ENCODE results near the gene RANBP9. TPM values are rescaled to one million over a fixed set of nuclear protein-coding genes. Genes with fewer than 3 reads are reported as not detected.
A peak's percentile ranks its signal among the peaks of the same experiment; 100 is the strongest.

RANBP9 gene
- polyA plus RNA-seq, 3 donors: 1.8 to 26.1 (median 2.0) TPM

DNA sequence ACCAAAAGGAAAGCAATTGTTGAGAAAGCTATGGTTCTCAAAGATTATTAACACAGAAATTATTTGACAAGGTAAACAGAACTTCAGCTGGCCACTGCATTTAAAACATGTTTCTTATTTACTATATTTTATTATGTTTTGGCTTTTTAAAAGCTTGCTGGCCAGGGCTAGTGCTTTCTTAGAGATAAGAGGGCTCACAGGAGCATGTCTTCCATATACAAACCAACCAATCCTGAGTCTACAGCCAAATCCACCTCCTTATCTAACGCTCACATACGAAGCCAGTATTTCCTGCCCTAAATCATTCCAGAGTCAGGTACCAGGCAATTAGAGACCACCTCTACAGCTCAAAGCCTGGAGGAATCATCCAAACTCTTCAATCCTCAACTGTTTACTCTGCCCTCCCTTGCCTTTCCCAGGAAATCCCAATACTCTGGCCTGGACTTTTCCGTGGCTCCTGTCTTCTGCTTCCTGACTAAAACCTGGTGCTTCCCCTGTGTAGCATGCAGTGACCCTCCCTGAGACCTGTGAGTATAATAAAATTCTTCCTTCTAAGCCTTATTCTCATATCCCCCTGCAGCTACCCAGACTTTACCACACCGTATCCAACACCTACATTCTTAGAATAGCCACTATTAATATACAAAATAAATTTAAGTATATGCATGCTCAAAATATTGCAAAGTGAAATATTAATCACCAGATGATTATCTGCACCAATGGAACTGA, 33.2 kb downstream of the RANBP9 start:
- no peak for DNase-seq
- no peak for TF ChIP-seq CTCF (IDR thresholded peaks at IDR 0.05)
- Histone ChIP-seq H3K9me3 (replicated peaks in 1 of 2; ENCODE audit: control insufficient read depth in 1 of 2, insufficient read depth in 1 of 2, low read length in 2 of 2) (peaks cover 0 to 4% of the 10 kb centered on the region in 2 donors), H4K20me1 (ENCODE audit: insufficient read depth, low read length) (peaks cover 78% of the 10 kb centered on the region), H2AFZ (ENCODE audit: insufficient read depth, low read depth, low read length, poor library complexity, severe bottlenecking) (no peak overlapping the region), H3K9ac (ENCODE audit: insufficient read depth, low read length, poor library complexity, severe bottlenecking) (no peak overlapping the region), H3K79me2 (ENCODE audit: insufficient read depth, low read length) (peaks cover 97% of the 10 kb centered on the region), H3K36me3 (replicated peaks in 1 of 2; ENCODE audit: control insufficient read depth in 1 of 2, insufficient read depth in 2 of 2, low read length in 2 of 2) (peaks cover 0 to 16% of the 10 kb centered on the region in 2 donors), H3K4me2 (replicated peaks; ENCODE audit: extremely low read depth, low read length, poor library complexity, severe bottlenecking) (no peak overlapping the region), H3K4me1 (ENCODE audit: control insufficient read depth in 1 of 2, insufficient read depth in 2 of 2, low read length in 2 of 2) (peaks cover 5 to 11% of the 10 kb centered on the region in 2 donors), H3K4me3 (replicated peaks in 1 of 3; ENCODE audit: low read depth in 2 of 3, low read length in 3 of 3) (no peak overlapping the region), H3K27ac (ENCODE audit: low read depth in 1 of 2, low read length in 2 of 2) (no peak overlapping the region), H3K27me3 (ENCODE audit: control insufficient read depth in 2 of 2, insufficient read depth in 2 of 2, low read length in 2 of 2) (no peaks in the 10 kb centered on the region)
- H3K9me3 Mint-ChIP-seq: peaks cover 4 to 13% (median 8%) of the 10 kb centered on the region in 7 donors
- no peak overlapping the region for H3K4me3 Mint-ChIP-seq
- intact Hi-C loops (cut with micrococcal nuclease): no loop called here
- peaks cover 18 to 29% of the 10 kb centered on the region in 2 donors for H3K36me3 Mint-ChIP-seq
- H3K4me1 Mint-ChIP-seq: peaks cover 25% of the 10 kb centered on the region
- peak overlapping the region in 2 of 7 donors; percentile 18 to 56 for H3K27ac Mint-ChIP-seq
- 62% methylated on average over 3 of the region's 4 CpGs for WGBS (ENCODE audit: insufficient coverage)
- no peaks in the 10 kb centered on the region for H3K27me3 Mint-ChIP-seq (ENCODE audit: low read depth in 3 of 3)

GRCh38 chr6:13677878-13678254, 33.8 kb downstream of the RANBP9 start:
- H3K4me1 ChIP-seq (ENCODE audit: control insufficient read depth in 1 of 2, insufficient read depth in 2 of 2, low read length in 2 of 2): peaks cover 5 to 11% of the 10 kb centered on the region in 2 donors
- no peak overlapping the region for H3K4me3 ChIP-seq (replicated peaks in 1 of 3; ENCODE audit: low read depth in 2 of 3, low read length in 3 of 3)
- peaks cover 80% of the 10 kb centered on the region for H4K20me1 ChIP-seq (ENCODE audit: insufficient read depth, low read length)
- no peak overlapping the region for H3K27ac Mint-ChIP-seq
- no peaks in the 10 kb centered on the region for H3K27me3 Mint-ChIP-seq (ENCODE audit: low read depth in 3 of 3)
- no peak overlapping the region for H3K9ac ChIP-seq (ENCODE audit: insufficient read depth, low read length, poor library complexity, severe bottlenecking)
- WGBS (ENCODE audit: insufficient coverage): no CpG with 5 or more reads among the region's 3 CpGs
- H3K9me3 ChIP-seq (replicated peaks in 1 of 2; ENCODE audit: control insufficient read depth in 1 of 2, insufficient read depth in 1 of 2, low read length in 2 of 2): peaks cover 0 to 4% of the 10 kb centered on the region in 2 donors
- peaks cover 4 to 13% (median 8%) of the 10 kb centered on the region in 7 donors for H3K9me3 Mint-ChIP-seq
- intact Hi-C loops (cut with micrococcal nuclease): no loop called here
- H3K4me3 Mint-ChIP-seq: no peak overlapping the region
- peaks cover 97% of the 10 kb centered on the region for H3K79me2 ChIP-seq (ENCODE audit: insufficient read depth, low read length)
- peaks cover 16 to 29% of the 10 kb centered on the region in 2 donors for H3K36me3 Mint-ChIP-seq
- H3K36me3 ChIP-seq (replicated peaks in 1 of 2; ENCODE audit: control insufficient read depth in 1 of 2, insufficient read depth in 2 of 2, low read length in 2 of 2): peaks cover 0 to 16% of the 10 kb centered on the region in 2 donors
- H3K27me3 ChIP-seq (ENCODE audit: control insufficient read depth in 2 of 2, insufficient read depth in 2 of 2, low read length in 2 of 2): no peaks in the 10 kb centered on the region
- no peak for DNase-seq
- no peak overlapping the region for H3K27ac ChIP-seq (ENCODE audit: low read depth in 1 of 2, low read length in 2 of 2)
- no peak overlapping the region for H3K4me2 ChIP-seq (replicated peaks; ENCODE audit: extremely low read depth, low read length, poor library complexity, severe bottlenecking)
- no peak overlapping the region for H2AFZ ChIP-seq (ENCODE audit: insufficient read depth, low read depth, low read length, poor library complexity, severe bottlenecking)
- H3K4me1 Mint-ChIP-seq: peaks cover 28% of the 10 kb centered on the region
- TF ChIP-seq CTCF (IDR thresholded peaks at IDR 0.05): no peak

Data from CD14-positive monocyte (primary cell).